HS-5 (cell line): ENCODE results near the gene EPB41L3.
"Not testable (repeated sequence)": the region's sequence is repeated elsewhere in the genome, so short reads cannot be mapped to it uniquely, and the experiment has no call there.

Experiments
- DNase-seq: peaks from one replicate; pipeline ENCODE4 v3.0.0-alpha.2; 2012; ENCODE audit warnings: low read depth

EPB41L3 gene

GRCh38 chr18:5496305-5496704 is 47.5 kb downstream of the EPB41L3 start:
- no peak for DNase-seq

GRCh38 chr18:5490753-5491480 is 52.9 kb downstream of the EPB41L3 start:
- DNase-seq, result no peak

- DNase-seq, result no peak
Measured at GRCh38 chr18:5488844-5489243, 55.0 kb downstream of the EPB41L3 start.

- DNase-seq, result not testable (repeated sequence)
Measured at GRCh38 chr18:5488044-5488443, 55.8 kb downstream of the EPB41L3 start.

GRCh38 chr18:5484526-5484925 is 59.3 kb downstream of the EPB41L3 start:
- DNase-seq, result no peak

GRCh38 chr18:5481621-5482020 is 62.2 kb downstream of the EPB41L3 start:
- no peak for DNase-seq

- DNase-seq, result no peak
Measured at GRCh38 chr18:5478261-5478660, 65.5 kb downstream of the EPB41L3 start.

- DNase-seq, result no peak
Measured at GRCh38 chr18:5476961-5477800, 66.6 kb downstream of the EPB41L3 start.

GRCh38 chr18:5475267-5475666 is 68.5 kb downstream of the EPB41L3 start:
- no peak for DNase-seq

GRCh38 chr18:5469340-5469739 is 74.5 kb downstream of the EPB41L3 start:
- no peak for DNase-seq

GRCh38 chr18:5468394-5468793 is 75.4 kb downstream of the EPB41L3 start:
- no peak for DNase-seq

GRCh38 chr18:5467671-5468070 is 76.1 kb downstream of the EPB41L3 start:
- no peak for DNase-seq

- DNase-seq, result no peak
Measured at GRCh38 chr18:5466256-5466655, 77.5 kb downstream of the EPB41L3 start.

GRCh38 chr18:5464251-5464650 is 79.5 kb downstream of the EPB41L3 start:
- no peak for DNase-seq

GRCh38 chr18:5463831-5464230 is 80.0 kb downstream of the EPB41L3 start:
- DNase-seq, result no peak

- DNase-seq, result peak; percentile 56
Measured at GRCh38 chr18:5463390-5463789, 80.4 kb downstream of the EPB41L3 start.

- no peak for DNase-seq
Measured at GRCh38 chr18:5462227-5462626, 81.6 kb downstream of the EPB41L3 start.

GRCh38 chr18:5461041-5461440 is 82.8 kb downstream of the EPB41L3 start:
- DNase-seq, result no peak

GRCh38 chr18:5457462-5457957 is 86.3 kb downstream of the EPB41L3 start:
- DNase-seq, result no peak

- no peak for DNase-seq
Measured at GRCh38 chr18:5456577-5457461, 87.0 kb downstream of the EPB41L3 start.

GRCh38 chr18:5455674-5456073 is 88.1 kb downstream of the EPB41L3 start:
- DNase-seq, result peak; percentile 87

- no peak for DNase-seq
Measured at GRCh38 chr18:5452943-5453443, 90.8 kb downstream of the EPB41L3 start.
